ENCODE results near the gene EDEM1. TPM values are rescaled to one million over a fixed set of nuclear protein-coding genes. Genes with fewer than 3 reads are reported as not detected.

Gene EDEM1
- total and polyA plus RNA-seq, 10 of the 15 experiments (the other 5 are each of a cell fraction or from before 2014, with no cell fraction given), result 18.9 to 138 (median 57.5) TPM

GRCh38 chr3:5186858-5187155, 700 bp upstream of the EDEM1 start:
- Histone ChIP-seq H4K20me1 (ENCODE audit: control insufficient read depth, insufficient read depth) (no peaks in the 10 kb centered on the region), H3K9ac (ENCODE audit: control insufficient read depth, insufficient read depth, low read length) (peak overlapping the region; percentile 80), H3K79me2 (ENCODE audit: control insufficient read depth, insufficient read depth, low read length) (peaks cover 59% of the 10 kb centered on the region), H3K4me2 (ENCODE audit: control insufficient read depth, insufficient read depth) (peak overlapping the region; percentile 81), H3K4me3 (peak overlapping the region; percentile 82), H3K4me1 (ENCODE audit: control insufficient read depth, insufficient read depth, low read length) (peaks cover 33% of the 10 kb centered on the region), H3K27ac (ENCODE audit: control insufficient read depth, insufficient read depth) (peak overlapping the region; percentile 91), H3K9me3 (replicated peaks; ENCODE audit: control insufficient read depth, insufficient read depth, low read length) (no peaks in the 10 kb centered on the region), H3K27me3 (replicated peaks in 1 of 2; ENCODE audit: control insufficient read depth in 2 of 2, insufficient read depth in 2 of 2, low read length in 1 of 2) (no peaks in the 10 kb centered on the region), H2AFZ (ENCODE audit: control insufficient read depth, low read depth, low read length) (peak overlapping the region; percentile 13), H3K36me3 (ENCODE audit: control insufficient read depth in 2 of 2, insufficient read depth in 2 of 2, low read length in 1 of 2) (no peaks in the 10 kb centered on the region)
- no peak for FAIRE-seq
- TF ChIP-seq E2F4 (IDR thresholded peaks at IDR 0.05; ENCODE audit: low read depth, low read length), result no peak
- DNase-seq (ENCODE audit: low read depth, low spot score), result no peak
- BruUV-seq (replicated peaks), result TSS peak; percentile 76
- CTCF ChIA-PET, result interaction anchor here (1.4 to 18.8 kb wide), 4 partner anchors 9 to 64 kb away, joined by 3 to 163 read pairs (median 33); no protein-coding TSS in a partner anchor
- ATAC-seq, result no peak
- POLR2A ChIA-PET, result interaction anchor here (0.5 to 5.5 kb wide), 11 partner anchors 9 to 694 kb away, joined by 3 to 68 read pairs (median 7); partner anchors contain the start of gene ITPR1
- in situ Hi-C loops (cut with MboI) (no loop called here), intact Hi-C loops (cut with micrococcal nuclease; ENCODE audit: unreplicated experiment) (loop anchor here (2.0 to 5.0 kb wide), 3 partner anchors 46 to 430 kb away; partner anchors contain the start of gene BHLHE40)
- WGBS (ENCODE audit: insufficient coverage, insufficient replicate concordance, low lambda C conversion rate, missing lambda C conversion rate), result under 1% methylated on average over 8 of the region's 8 CpGs
- SMC1A ChIA-PET (ENCODE audit: uncharacterized antibody, unreplicated experiment), result interaction anchor here (0.9 to 20.1 kb wide), 10 partner anchors 9 to 112 kb away, joined by 3 to 284 read pairs (median 10); partner anchors contain the start of gene ARL8B
- RAD21 ChIA-PET (ENCODE audit: unreplicated experiment), result interaction anchor here (0.9 to 4.0 kb wide), 8 partner anchors 10 to 434 kb away, joined by 3 to 45 read pairs (median 11); no protein-coding TSS in a partner anchor

GRCh38 chr3:5187920-5188418, 462 bp downstream of the EDEM1 start:
- FAIRE-seq, result no peak
- CTCF ChIA-PET, result interaction anchor here (1.6 to 18.8 kb wide), 3 partner anchors 10 to 204 kb away, joined by 3 to 163 read pairs (median 7); no protein-coding TSS in a partner anchor
- ATAC-seq, result peak; percentile 16
- TF ChIP-seq RAD51 (IDR thresholded peaks at IDR 0.05), result no peak
- TF ChIP-seq PRDM15 (CRISPR knock-in tag; IDR thresholded peaks at IDR 0.05), result no peak
- TF ChIP-seq BMI1 (IDR thresholded peaks at IDR 0.05; ENCODE audit: borderline replicate concordance), result no peak
- no peak for TF ChIP-seq NRF1 (conservative IDR thresholded peaks at IDR 0.05; ENCODE audit: low read depth, low read length)
- no peak for TF ChIP-seq NFYA (IDR thresholded peaks at IDR 0.05; ENCODE audit: borderline replicate concordance, low read depth, low read length)
- TF ChIP-seq BCLAF1 (IDR thresholded peaks at IDR 0.05), result no peak

More at GRCh38 chr3:5187920-5188418, 462 bp downstream of the EDEM1 start:
- H3K4me1 ChIP-seq (ENCODE audit: control insufficient read depth, insufficient read depth, low read length), result peaks cover 23% of the 10 kb centered on the region
- ChIA-PET SMC1A (ENCODE audit: uncharacterized antibody, unreplicated experiment) (interaction anchor here (1.5 to 20.1 kb wide), 5 partner anchors 7 to 111 kb away, joined by 4 to 284 read pairs (median 30); no protein-coding TSS in a partner anchor), RAD21 (ENCODE audit: unreplicated experiment) (interaction anchor here (1.5 to 3.9 kb wide), 5 partner anchors 10 to 64 kb away, joined by 4 to 31 read pairs (median 14); no protein-coding TSS in a partner anchor), POLR2A (interaction anchor here (1.0 to 5.5 kb wide), 6 partner anchors 10 to 51 kb away, joined by 3 to 68 read pairs (median 8); no protein-coding TSS in a partner anchor)
- in situ Hi-C loops (cut with MboI), result no loop called here
- H3K79me2 ChIP-seq (ENCODE audit: control insufficient read depth, insufficient read depth, low read length), result peaks cover 68% of the 10 kb centered on the region
- peak overlapping the region; percentile 96 for H3K27ac ChIP-seq (ENCODE audit: control insufficient read depth, insufficient read depth)
- H3K36me3 ChIP-seq (ENCODE audit: control insufficient read depth in 2 of 2, insufficient read depth in 2 of 2, low read length in 1 of 2), result no peaks in the 10 kb centered on the region
- H4K20me1 ChIP-seq (ENCODE audit: control insufficient read depth, insufficient read depth), result no peaks in the 10 kb centered on the region
- H3K4me2 ChIP-seq (ENCODE audit: control insufficient read depth, insufficient read depth), result peak overlapping the region; percentile 17
- H3K9me3 ChIP-seq (replicated peaks; ENCODE audit: control insufficient read depth, insufficient read depth, low read length), result no peaks in the 10 kb centered on the region
- no peaks in the 10 kb centered on the region for H3K27me3 ChIP-seq (replicated peaks in 1 of 2; ENCODE audit: control insufficient read depth in 2 of 2, insufficient read depth in 2 of 2, low read length in 1 of 2)
- intact Hi-C loops (cut with micrococcal nuclease; ENCODE audit: unreplicated experiment), result loop anchor here (1.0 to 5.0 kb wide), 4 partner anchors 47 to 431 kb away; partner anchors contain the start of genes ARL8B and BHLHE40
- peak overlapping the region; percentile 81 for H3K9ac ChIP-seq (ENCODE audit: control insufficient read depth, insufficient read depth, low read length)
- no TSS peak for BruUV-seq (replicated peaks)
- no peak for DNase-seq (ENCODE audit: low read depth, low spot score)
- peak overlapping the region; percentile 88 for H3K4me3 ChIP-seq
- WGBS (ENCODE audit: insufficient coverage, insufficient replicate concordance, low lambda C conversion rate, missing lambda C conversion rate), result under 1% methylated on average over 41 of the region's 66 CpGs
- 0 out of 2 replicates have a peak overlapping the region, but pooled peaks have one; percentile 8 for H2AFZ ChIP-seq (ENCODE audit: control insufficient read depth, low read depth, low read length)

Measured in GM12878 (cell line).